HEK293 (cell line): Measurements from ENCODE around the gene KBTBD4.

ENCODE experiments used
- CTCF ChIA-PET: fragments of 350-600 bp; formaldehyde crosslinking; extraction: SDS; loops from one replicate; lab custom pipeline; 2021; ENCODE audit warnings: antibody characterized with exemption; lab: Yijun Ruan, JAX
- POLR2A ChIA-PET: fragments of 300-600 bp; formaldehyde crosslinking; extraction: SDS; loops from one replicate; lab custom pipeline; 2020; ENCODE audit warnings: antibody characterized with exemption, inconsistent platforms; lab: Yijun Ruan, JAX
- H3K27ac ChIP-seq: fragments of 200-500 bp; sonication (Bioruptor generic); 2 replicates; pipeline ENCODE4 v1.5.1; 2014; ENCODE audit warnings: low read depth, low read length, control low read depth, inconsistent platforms; ENCODE audit errors: extremely low read depth
- H3K36me3 ChIP-seq, 2 experiments: fragments of 200-500 bp in 1 of 2; sonication (Bioruptor generic) in 1 of 2; 1 replicate in 1 of 2; 2 replicates in 1 of 2; pipeline ENCODE4 v1.5.1; 2014 to 2017; ENCODE audit warnings: inconsistent platforms in 2 of 2, low read length in 2 of 2; ENCODE audit not compliant: control insufficient read depth in 2 of 2, insufficient read depth in 1 of 2
- H3K4me1 ChIP-seq: fragments of 200-500 bp; sonication (Bioruptor generic); 2 replicates; pipeline ENCODE4 v1.5.1; 2014; ENCODE audit warnings: mild to moderate bottlenecking, low read length, inconsistent platforms; ENCODE audit not compliant: control insufficient read depth, insufficient read depth
- H3K4me3 ChIP-seq: 2 replicates; pipeline ENCODE4 v1.5.1; 2011; ENCODE audit warnings: low read depth, mild to moderate bottlenecking, control low read depth, low read length, moderate library complexity
- H3K9me3 ChIP-seq: fragments of 200-500 bp; sonication (Bioruptor generic); 2 replicates; pipeline ENCODE4 v1.5.1; 2014; ENCODE audit warnings: low read depth, low read length, inconsistent platforms; ENCODE audit not compliant: control insufficient read depth, insufficient read depth
- BCL11B ChIP-seq: fragments of 450-650 bp; formaldehyde crosslinking; IDR thresholded peaks from 2 replicates; pipeline ENCODE4 v1.5.1; 2016; ENCODE audit warnings: low read depth, missing biosample characterization, missing genetic modification characterization
- EGR2 ChIP-seq: fragments of 450-650 bp; formaldehyde crosslinking; IDR thresholded peaks from 2 replicates; pipeline ENCODE4 v1.5.1; 2016; ENCODE audit warnings: low read depth, missing biosample characterization, missing genetic modification characterization
- GLIS1 ChIP-seq: fragments of 450-650 bp; formaldehyde crosslinking; IDR thresholded peaks from 2 replicates; pipeline ENCODE4 v1.5.1; 2016; ENCODE audit warnings: missing biosample characterization, missing genetic modification characterization
- HIC1 ChIP-seq: fragments of 450-650 bp; formaldehyde crosslinking; IDR thresholded peaks from 2 replicates; pipeline ENCODE4 v1.5.1; 2016; ENCODE audit warnings: missing biosample characterization, missing genetic modification characterization
- OSR2 ChIP-seq: fragments of 450-650 bp; formaldehyde crosslinking; IDR thresholded peaks from 2 replicates; pipeline ENCODE4 v1.5.1; 2016; ENCODE audit warnings: missing biosample characterization, missing genetic modification characterization
- SCRT2 ChIP-seq: fragments of 450-650 bp; formaldehyde crosslinking; IDR thresholded peaks from 2 replicates; pipeline ENCODE4 v1.5.1; 2016; ENCODE audit warnings: missing biosample characterization, missing genetic modification characterization
- ZBTB17 ChIP-seq: fragments of 450-650 bp; formaldehyde crosslinking; IDR thresholded peaks from 2 replicates; pipeline ENCODE4 v1.5.1; 2016; ENCODE audit warnings: missing biosample characterization, missing genetic modification characterization
- ZBTB21 ChIP-seq: fragments of 450-650 bp; formaldehyde crosslinking; IDR thresholded peaks from 2 replicates; pipeline ENCODE4 v1.5.1; 2017; ENCODE audit warnings: missing biosample characterization, missing genetic modification characterization
- ZFHX2 ChIP-seq: fragments of 450-650 bp; formaldehyde crosslinking; conservative IDR thresholded peaks from 2 replicates; pipeline ENCODE4 v1.5.1; 2016; ENCODE audit warnings: missing biosample characterization, missing genetic modification characterization
- ZNF248 ChIP-seq: fragments of 450-650 bp; formaldehyde crosslinking; IDR thresholded peaks from 2 replicates; pipeline ENCODE4 v1.5.1; 2017; ENCODE audit warnings: missing biosample characterization, missing genetic modification characterization
- ZNF302 ChIP-seq: fragments of 450-650 bp; formaldehyde crosslinking; IDR thresholded peaks from 2 replicates; pipeline ENCODE4 v1.5.1; 2016; ENCODE audit warnings: missing biosample characterization, missing genetic modification characterization, low read depth
- ZNF354C ChIP-seq: fragments of 450-650 bp; formaldehyde crosslinking; IDR thresholded peaks from 2 replicates; pipeline ENCODE4 v1.5.1; 2016; ENCODE audit warnings: missing biosample characterization, missing genetic modification characterization, low read depth, borderline replicate concordance
- ZNF394 ChIP-seq: fragments of 450-650 bp; formaldehyde crosslinking; IDR thresholded peaks from 2 replicates; pipeline ENCODE4 v1.5.1; 2016; ENCODE audit warnings: missing biosample characterization, missing genetic modification characterization, mild to moderate bottlenecking, moderate library complexity, borderline replicate concordance
- ZNF473 ChIP-seq: fragments of 450-650 bp; formaldehyde crosslinking; IDR thresholded peaks from 2 replicates; pipeline ENCODE4 v1.5.1; 2017; ENCODE audit warnings: missing biosample characterization, missing genetic modification characterization
- ZNF544 ChIP-seq: fragments of 450-650 bp; formaldehyde crosslinking; IDR thresholded peaks from 2 replicates; pipeline ENCODE4 v1.5.0; 2017; ENCODE audit warnings: missing biosample characterization, missing genetic modification characterization
- ZNF571 ChIP-seq: fragments of 450-650 bp; formaldehyde crosslinking; IDR thresholded peaks from 2 replicates; pipeline ENCODE4 v1.5.0; 2017; ENCODE audit warnings: missing biosample characterization, missing genetic modification characterization
- ZNF600 ChIP-seq: fragments of 450-650 bp; formaldehyde crosslinking; IDR thresholded peaks from 2 replicates; pipeline ENCODE4 v1.5.1; 2016; ENCODE audit warnings: missing biosample characterization, missing genetic modification characterization
- ZNF639 ChIP-seq: fragments of 450-650 bp; formaldehyde crosslinking; IDR thresholded peaks from 2 replicates; pipeline ENCODE4 v1.5.1; 2016; ENCODE audit warnings: missing biosample characterization, missing genetic modification characterization
- ZNF747 ChIP-seq: fragments of 450-650 bp; formaldehyde crosslinking; IDR thresholded peaks from 2 replicates; pipeline ENCODE4 v1.5.1; 2016; ENCODE audit warnings: missing biosample characterization, missing genetic modification characterization
- ZNF791 ChIP-seq: fragments of 450-650 bp; formaldehyde crosslinking; IDR thresholded peaks from 2 replicates; pipeline ENCODE4 v1.5.1; 2016; ENCODE audit warnings: missing biosample characterization, missing genetic modification characterization

KBTBD4 gene

GRCh38 chr11:47586098-47586855, 7.5 kb upstream of the KBTBD4 start, which contains the start of gene FAM180B:
FAM180B (plus strand) TSS chr11:47586678; CDS start chr11:47586769, 91 bp downstream.
- H3K27ac ChIP-seq = no peak within 1 kb of the TSS
- H3K9me3 ChIP-seq = no peaks in the 10 kb centered on the region
- peaks cover 14 to 41% of the 10 kb centered on the region in 2 experiments; a peak in 2 of 3 replicates for H3K36me3 ChIP-seq
- no peaks in the 10 kb centered on the region for H3K4me1 ChIP-seq
- TF ChIP-seq ZBTB21 (tag by site-specific recombination) = no peak
- 0 out of 2 replicates have a peak, but pooled peaks have one; percentile 9 for TF ChIP-seq GLIS1 (tag by site-specific recombination)
- H3K4me3 ChIP-seq = no peak within 1 kb of the TSS
- ChIA-PET CTCF (no interaction called here), POLR2A (interaction anchor here (0.8 kb wide), 1 partner anchor 10 kb away, joined by 3 read pairs; no protein-coding TSS in a partner anchor)

GRCh38 chr11:47583844-47584243, 5.1 kb upstream of the KBTBD4 start:
- Histone ChIP-seq H3K27ac (no peak overlapping the region), H3K9me3 (no peaks in the 10 kb centered on the region), H3K36me3 (peaks cover 20 to 55% of the 10 kb centered on the region in 2 experiments; a peak in 2 of 3 replicates), H3K4me1 (no peaks in the 10 kb centered on the region), H3K4me3 (no peak overlapping the region)
- ChIA-PET CTCF (no interaction called here), POLR2A (interaction anchor here (0.6 kb wide), 1 partner anchor 106 kb away, joined by 3 read pairs; no protein-coding TSS in a partner anchor)
- TF ChIP-seq ZBTB17 (tag by site-specific recombination) = no peak
- no peak for TF ChIP-seq HIC1 (tag by site-specific recombination)
- no peak for TF ChIP-seq ZNF248
- TF ChIP-seq ZNF302 (tag by site-specific recombination) = no peak
- no peak for TF ChIP-seq ZNF571 (tag by site-specific recombination)
- TF ChIP-seq ZNF544 = no peak
- TF ChIP-seq ZFHX2 (tag by site-specific recombination) = peak; percentile 66
- no peak for TF ChIP-seq ZNF473 (tag by site-specific recombination)
- no peak for TF ChIP-seq ZNF747 (tag by site-specific recombination)
- no peak for TF ChIP-seq ZNF394 (tag by site-specific recombination)
- peak; percentile 38; the same call in 1 of the 2 replicates for TF ChIP-seq EGR2 (tag by site-specific recombination)

GRCh38 chr11:47577460-47578041, 1.2 kb downstream of the KBTBD4 start:
- Histone ChIP-seq H3K36me3 (peaks cover 8 to 73% of the 10 kb centered on the region in 2 experiments; a peak in 2 of 3 replicates), H3K9me3 (no peaks in the 10 kb centered on the region), H3K27ac (no peak overlapping the region), H3K4me3 (peak overlapping the region; percentile 100), H3K4me1 (peaks cover 7% of the 10 kb centered on the region; the same call in 1 of the 2 replicates)
- CTCF ChIA-PET = interaction anchor here (0.7 to 1.8 kb wide), 3 partner anchors 24 to 266 kb away, joined by 3 to 8 read pairs (median 4); partner anchors contain the start of gene CELF1
- POLR2A ChIA-PET = interaction anchor here (0.6 to 3.7 kb wide), 7 partner anchors 7 to 74 kb away, joined by 3 to 31 read pairs (median 3); partner anchors contain the start of gene PTPMT1
- TF ChIP-seq ZNF791 (tag by site-specific recombination) (no peak), ZNF600 (tag by site-specific recombination) (peak; percentile 70), ZNF354C (no peak), SCRT2 (tag by site-specific recombination) (0 out of 2 replicates have a peak, but pooled peaks have one; percentile 41), OSR2 (tag by site-specific recombination) (peak; percentile 45; the same call in 1 of the 2 replicates), BCL11B (tag by site-specific recombination) (no peak), ZBTB17 (tag by site-specific recombination) (peak; percentile 90), ZNF639 (tag by site-specific recombination) (no peak)
